GM10266 (cell line): Measurements from ENCODE around the gene KCNIP4.
"Not testable (repeated sequence)": the region's sequence is repeated elsewhere in the genome, so short reads cannot be mapped to it uniquely, and the experiment has no call there.

Experiments used
- DNase-seq: peaks from one replicate; pipeline ENCODE4 v3.0.0; 2012; ENCODE audit errors: extremely low spot score
- CTCF ChIP-seq: IDR thresholded peaks from 2 replicates; pipeline ENCODE4 v1.5.1; 2012; ENCODE audit warnings: mild to moderate bottlenecking, low read depth; ENCODE audit not compliant: control insufficient read depth, insufficient read depth; ENCODE audit errors: missing control alignments

KCNIP4 gene

GRCh38 chr4:20825505-20825904, 1123.1 kb downstream of the KCNIP4 start:
- no peak for TF ChIP-seq CTCF
- no peak for DNase-seq

GRCh38 chr4:20816287-20816686, 1132.3 kb downstream of the KCNIP4 start:
- DNase-seq, result no peak
- TF ChIP-seq CTCF, result no peak

- no peak for DNase-seq
- no peak for TF ChIP-seq CTCF
These were observed 1134.9 kb downstream of the KCNIP4 start for GRCh38 chr4:20813700-20814099.

GRCh38 chr4:20809812-20810211, 1138.8 kb downstream of the KCNIP4 start:
- no peak for DNase-seq
- TF ChIP-seq CTCF, result no peak

GRCh38 chr4:20805716-20806115, 1142.9 kb downstream of the KCNIP4 start:
- TF ChIP-seq CTCF, result no peak

GRCh38 chr4:20787940-20788665, 1160.5 kb downstream of the KCNIP4 start:
- TF ChIP-seq CTCF, result no peak

More at GRCh38 chr4:20805716-20806115, 1142.9 kb downstream of the KCNIP4 start:
- DNase-seq, result no peak

GRCh38 chr4:20783134-20783533, 1165.4 kb downstream of the KCNIP4 start:
- DNase-seq, result not testable (repeated sequence)

More at GRCh38 chr4:20787940-20788665, 1160.5 kb downstream of the KCNIP4 start:
- DNase-seq, result no peak

- DNase-seq, result no peak
- no peak for TF ChIP-seq CTCF
These were observed 1169.7 kb downstream of the KCNIP4 start for GRCh38 chr4:20778896-20779295.
